NCI-H345 treated with DMSO at 0.1 percent for 48 hours (cell line): ENCODE measurements around the gene WNT5B.
A peak's percentile ranks its signal among the peaks of the same experiment; 100 is the strongest.

Source experiments
- DNase-seq: peaks from one replicate; lab custom pipeline; 2025; ENCODE audit not compliant: unreplicated experiment; lab: John Stamatoyannopoulos, UW

Gene WNT5B

DNA sequence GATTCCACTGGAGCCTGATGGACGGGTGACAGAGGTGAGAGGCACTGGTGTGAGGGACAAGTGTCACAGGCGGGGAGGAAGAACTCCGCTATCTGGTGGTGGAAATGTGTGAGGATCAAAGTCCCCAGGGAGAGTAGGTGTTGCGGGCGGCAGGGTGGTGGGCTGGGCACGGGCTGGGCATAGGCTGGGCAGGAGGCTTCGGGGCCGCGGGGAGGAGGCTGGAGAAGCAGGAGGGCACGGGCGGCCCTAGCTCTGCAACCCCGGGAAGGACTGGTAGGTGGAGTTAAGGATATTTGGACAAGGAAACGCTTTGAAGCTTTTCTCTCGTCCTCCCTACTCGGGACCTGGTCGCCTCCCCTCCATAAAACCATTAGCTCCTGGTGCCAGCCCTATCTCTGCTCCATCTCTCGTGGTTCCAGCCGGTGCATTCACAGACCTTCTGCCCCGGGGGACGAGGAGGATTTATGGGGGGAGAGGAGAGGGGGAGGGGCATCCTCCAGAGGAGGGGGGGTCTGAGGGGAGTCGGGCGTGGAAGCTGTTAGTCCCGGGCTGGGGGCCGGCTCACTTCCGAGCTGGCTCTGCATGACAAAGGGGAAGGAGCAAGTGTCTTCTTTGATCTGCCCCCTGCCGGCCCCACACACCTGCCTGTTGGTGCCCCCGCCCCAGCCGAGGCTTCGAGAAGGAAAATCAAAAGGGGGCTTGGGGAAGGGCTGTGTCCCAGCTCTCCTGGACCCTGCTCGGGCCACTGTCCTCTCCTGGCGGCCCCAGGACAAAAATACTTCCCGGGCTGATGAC lies 504 bp downstream of the WNT5B start:
- peak; percentile 19 for DNase-seq

DNA sequence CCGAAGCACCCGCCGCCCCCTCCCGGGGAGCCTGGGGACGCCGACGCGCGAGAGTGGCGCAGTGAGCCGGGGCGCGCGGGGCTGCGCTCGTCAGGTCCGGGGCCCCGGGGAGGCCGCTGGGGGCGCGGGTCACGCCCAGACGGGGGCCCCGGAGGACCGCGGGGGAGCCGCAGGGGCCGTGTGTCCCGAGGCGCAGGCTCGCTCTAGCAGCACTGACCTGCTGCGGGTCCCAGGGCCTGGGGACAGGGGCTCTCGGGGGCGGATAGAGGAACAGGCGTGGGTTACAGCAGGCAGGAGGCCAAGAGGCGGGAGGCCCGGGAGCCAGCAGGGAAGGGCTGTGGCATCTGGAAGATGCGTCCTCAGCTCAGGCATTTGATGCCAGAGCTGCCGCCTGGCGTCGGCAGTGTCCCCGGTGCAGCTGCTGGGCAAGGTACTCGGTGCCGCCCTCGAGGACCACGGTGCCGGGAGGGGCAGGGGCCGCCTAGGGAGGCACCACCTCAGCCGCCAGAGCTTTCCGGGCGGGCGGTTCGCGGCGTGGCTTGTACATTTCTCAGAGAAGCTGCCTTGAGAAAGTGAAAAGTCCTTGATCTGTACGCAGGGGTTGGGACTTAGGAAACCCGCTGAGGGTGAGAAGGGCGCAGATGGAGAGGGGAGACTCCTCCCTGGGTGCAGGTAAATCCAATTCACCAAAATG lies 1.2 kb downstream of the WNT5B start:
- DNase-seq: peak; percentile 22

DNA sequence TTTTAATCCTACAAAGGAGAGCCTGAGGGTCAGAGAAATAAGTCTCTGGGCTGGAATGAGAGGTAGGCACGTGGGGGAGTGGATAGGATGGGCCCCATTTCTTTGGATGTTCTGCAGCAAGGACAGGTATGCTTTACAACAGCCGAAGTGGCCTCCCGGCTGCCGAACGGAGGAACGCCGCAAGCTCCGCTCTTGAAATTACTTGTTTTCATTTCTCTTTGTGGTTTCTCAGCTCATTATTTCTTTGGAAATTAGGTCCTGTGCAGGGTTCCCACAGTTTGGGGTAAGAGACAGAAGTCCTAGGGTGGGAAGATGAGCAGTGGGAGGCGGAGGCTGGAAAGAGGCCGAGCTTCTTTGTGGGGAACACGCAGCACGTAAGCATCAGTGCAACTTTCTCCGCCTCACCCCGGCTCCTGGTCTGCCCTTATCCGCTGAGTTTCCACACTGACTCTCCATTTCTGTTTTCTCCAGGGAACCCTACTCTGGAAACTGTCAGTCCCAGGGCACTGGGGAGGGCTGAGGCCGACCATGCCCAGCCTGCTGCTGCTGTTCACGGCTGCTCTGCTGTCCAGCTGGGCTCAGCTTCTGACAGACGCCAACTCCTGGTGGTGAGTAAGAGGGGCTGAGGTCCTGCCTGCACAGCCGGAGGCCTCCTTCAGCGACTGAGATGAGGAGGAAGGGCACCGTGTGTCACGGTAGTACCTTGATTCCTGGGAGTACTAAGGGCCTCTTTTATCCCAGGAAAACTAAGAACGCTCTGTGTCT lies 2.0 kb downstream of the WNT5B start:
- no peak for DNase-seq

DNA sequence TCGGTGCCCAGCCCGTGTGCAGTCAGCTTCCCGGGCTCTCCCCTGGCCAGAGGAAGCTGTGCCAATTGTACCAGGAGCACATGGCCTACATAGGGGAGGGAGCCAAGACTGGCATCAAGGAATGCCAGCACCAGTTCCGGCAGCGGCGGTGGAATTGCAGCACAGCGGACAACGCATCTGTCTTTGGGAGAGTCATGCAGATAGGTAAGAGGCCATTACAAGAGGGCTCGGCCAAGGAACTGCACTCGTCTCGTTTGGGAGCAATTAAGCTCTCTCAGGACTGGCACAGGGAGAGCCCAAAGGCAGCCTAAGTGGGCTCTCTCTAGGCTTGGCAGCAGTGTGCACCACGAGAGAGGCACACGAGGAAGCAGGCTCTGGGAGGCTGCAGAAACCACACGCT lies 3.7 kb downstream of the WNT5B start:
- DNase-seq: no peak

DNA sequence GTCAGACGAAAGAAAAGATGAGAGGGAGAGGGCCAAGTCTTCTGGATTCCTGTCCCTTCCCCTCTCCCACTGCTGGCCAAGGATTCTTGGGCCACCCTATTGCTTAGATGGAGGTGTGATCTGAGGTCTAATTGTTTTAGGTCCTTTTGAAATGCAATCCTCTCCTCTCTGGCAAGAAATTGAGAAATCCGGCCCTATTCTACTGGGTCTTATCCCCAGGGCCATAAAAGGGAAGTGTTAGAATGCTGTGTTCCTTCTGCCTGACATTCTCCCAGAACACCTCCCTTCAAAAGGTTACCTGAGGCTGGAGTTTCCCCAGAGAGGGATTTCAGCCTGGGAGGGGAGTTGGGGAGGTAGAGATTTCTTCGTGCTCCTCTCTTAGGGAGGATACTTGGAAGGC lies 4.4 kb downstream of the WNT5B start:
- DNase-seq: no peak

DNA sequence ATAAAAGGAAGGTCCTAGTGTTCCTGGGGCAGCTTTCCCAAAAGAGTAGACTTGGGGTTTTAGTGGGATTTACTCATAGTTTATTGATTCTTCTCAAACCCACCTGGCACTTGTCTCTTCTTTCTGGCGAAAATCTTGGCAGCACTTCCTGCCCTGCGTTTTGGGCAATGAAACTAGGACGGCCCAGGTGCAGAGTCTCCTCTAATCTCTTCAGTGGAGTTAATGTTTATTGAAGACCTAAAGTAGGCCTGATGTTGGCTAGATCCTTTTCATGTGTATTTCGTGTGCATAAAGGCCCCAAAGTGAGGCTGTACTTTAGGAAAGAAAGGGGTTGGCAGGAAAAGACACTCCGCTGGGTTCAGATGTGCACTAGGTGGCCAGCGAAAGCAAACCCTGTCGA lies 5.1 kb downstream of the WNT5B start:
- DNase-seq: no peak

DNA sequence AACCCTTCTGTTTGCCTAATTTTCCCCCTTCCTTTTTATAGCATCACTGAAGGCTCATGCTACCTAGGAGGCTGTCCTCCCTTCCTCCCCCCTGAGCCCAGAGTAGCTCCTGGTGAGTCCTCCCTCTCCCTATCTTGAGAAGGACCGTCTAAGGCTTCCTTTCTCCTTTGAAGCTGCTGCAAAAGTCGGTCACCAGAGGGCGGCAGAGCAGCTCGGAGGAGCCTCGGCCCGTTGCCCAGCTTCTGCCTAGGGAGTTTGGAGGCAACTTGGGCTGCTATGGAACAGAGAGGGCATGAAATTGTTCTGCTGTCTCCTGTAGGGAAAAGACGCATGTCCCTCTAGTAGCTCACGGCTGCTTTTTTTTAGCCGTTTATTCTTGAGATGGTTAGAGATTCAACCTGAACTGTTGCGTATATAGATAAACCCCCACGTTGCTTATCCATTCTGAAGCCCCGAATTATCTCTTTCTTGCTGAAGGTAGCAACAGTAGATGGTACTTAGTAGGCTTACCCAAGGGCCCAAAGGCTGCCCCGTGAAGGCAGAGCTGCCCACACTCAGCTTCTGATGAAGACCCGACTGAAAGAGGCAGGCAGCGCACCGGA lies 5.7 kb downstream of the WNT5B start:
- DNase-seq: peak; percentile 26

DNA sequence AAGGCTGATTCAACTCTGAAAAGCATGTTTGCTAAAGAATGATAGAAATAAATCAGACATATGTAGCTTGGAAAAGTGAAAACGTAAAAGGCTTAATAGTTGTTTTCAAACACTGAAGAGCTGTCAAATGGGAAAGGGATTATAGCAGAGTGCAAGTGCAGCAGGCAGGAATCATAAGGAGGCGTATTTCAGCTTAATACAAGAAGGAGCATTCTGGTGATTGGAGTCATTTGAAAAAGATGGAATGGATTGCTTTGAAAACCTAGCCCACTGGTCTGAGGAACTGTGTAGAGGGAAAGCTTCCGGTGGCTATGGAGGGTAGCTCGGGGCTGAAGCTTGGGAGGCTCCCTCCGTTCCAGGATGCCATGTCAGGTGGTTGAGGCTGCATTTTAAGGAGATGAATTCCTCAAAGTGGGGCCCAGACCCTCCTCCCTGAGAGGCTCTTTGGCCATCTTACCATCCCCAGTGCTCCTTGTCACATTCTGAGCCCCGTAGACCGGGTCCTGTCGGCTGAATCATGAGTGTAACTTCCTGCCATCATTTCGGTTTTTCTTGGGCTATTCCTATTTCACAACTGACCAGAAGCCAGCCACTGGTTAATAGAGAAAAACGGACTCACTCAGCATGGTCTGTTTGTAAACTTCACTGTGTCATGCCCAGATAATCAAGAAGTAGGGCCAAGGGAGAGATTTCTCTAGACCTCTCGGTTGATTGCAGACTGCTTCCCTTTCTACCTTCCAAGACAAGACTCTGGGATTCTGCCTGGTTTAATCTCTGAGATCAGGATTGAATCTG lies 6.5 kb downstream of the WNT5B start:
- DNase-seq: no peak

DNA sequence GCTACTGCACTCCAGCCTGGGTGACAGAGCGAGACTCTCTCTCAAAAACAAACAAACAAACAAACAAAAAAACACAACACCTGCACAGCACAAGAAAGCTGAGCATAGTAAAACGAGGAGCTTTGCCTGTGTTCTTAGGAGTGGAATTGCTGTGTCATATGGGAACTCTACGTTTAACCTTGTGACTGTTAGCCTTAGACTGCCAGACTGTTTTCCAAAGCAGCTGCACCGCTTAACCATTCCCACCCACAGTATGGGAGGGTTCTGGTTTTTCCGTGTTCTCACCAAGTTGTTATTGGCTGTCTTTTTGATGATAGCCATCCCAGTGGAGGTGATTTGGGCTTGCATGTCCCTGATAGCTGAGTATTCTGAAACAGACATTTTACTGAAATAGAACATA lies 9.2 kb downstream of the WNT5B start:
- DNase-seq: no peak

DNA sequence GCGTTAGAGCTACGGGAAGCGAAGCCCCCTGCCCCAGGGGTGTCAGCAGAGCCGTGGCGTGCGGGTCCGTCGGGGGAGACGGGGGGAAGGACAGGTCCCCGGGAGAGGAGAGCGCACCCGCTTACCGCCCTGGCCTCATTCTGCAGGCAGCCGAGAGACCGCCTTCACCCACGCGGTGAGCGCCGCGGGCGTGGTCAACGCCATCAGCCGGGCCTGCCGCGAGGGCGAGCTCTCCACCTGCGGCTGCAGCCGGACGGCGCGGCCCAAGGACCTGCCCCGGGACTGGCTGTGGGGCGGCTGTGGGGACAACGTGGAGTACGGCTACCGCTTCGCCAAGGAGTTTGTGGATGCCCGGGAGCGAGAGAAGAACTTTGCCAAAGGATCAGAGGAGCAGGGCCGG lies 10.5 kb downstream of the WNT5B start:
- DNase-seq: no peak

DNA sequence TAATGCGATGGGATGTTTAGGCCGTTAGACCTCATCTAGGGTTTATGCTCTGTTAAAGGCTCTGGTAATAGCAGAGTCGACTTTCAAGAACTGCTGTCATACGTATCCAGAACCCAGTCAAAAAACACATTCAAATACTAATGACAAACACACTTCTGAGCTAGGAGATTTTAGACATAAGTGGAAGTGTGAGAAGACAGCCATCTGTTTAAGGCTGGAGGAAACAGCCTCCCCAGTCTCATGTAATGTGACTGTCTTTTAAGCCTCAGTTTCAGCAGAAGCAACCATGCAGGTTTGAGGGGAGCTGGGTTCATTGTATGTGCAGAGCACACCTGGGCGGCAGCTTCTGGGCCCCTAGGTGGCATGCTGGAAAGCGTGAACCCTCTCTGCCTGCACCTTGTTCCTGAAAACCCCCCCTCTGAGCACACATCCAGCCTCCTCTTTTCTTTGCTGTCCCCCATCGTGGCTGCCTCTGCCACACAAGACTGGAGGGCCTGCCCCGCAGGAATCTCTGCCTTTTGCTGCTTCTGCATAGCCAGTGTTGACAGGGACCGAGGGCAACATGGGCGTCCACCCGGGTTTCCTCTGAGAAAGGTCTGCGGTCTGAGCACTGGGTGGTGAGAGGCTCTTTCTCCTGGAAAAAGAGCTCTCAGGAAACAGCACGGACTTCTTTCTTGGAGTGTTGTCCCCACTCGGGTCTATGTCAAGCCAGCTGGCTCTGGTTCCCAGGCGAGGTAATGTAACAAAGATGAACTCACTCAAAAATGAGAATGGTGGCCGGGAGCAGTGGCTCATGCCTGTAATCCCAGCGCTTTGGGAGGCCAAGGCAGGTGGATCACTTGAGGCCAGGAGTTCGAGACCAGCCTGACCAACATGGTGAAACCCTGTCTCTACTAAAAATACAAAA lies 11.6 kb downstream of the WNT5B start:
- DNase-seq: no peak

DNA sequence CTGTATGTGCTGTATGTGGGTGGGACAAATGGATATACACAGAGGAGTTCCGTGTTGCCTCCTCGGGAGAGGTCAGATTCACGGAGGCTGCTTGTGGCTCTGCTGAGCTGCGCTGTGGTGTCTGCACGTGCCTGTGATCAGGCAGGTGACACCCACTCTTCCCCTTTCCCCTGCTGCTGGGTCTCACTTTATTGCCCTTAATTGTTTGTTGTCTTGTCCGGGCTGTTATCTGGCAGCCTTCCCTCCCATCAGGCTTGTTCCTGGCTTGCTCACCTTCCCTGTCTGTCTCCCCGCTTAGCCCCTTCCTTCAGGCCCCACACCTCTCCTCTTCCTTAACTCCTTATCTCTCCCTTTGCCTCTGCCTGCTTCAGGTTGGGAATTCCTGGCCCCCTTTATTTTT lies 13.5 kb downstream of the WNT5B start:
- no peak for DNase-seq

DNA sequence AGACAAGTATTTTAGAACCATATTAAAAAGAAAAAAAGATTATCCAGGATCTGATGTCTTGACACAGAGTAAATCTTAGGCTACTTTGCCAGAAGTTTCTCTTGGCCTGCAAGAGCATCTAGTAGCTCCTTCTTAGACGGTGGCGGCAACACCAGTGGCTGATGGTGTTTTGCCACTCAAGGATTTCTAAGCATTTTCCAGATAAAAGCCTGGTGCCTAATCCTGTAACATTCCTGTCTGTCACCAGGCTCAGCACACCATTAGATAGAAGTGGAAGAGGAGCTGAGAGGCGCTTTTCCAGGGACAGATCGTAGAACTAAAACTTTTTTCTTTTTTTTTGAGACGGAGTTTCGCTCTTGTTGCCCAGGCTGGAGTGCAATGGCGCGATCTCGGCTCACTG lies 14.0 kb downstream of the WNT5B start:
- no peak for DNase-seq

DNA sequence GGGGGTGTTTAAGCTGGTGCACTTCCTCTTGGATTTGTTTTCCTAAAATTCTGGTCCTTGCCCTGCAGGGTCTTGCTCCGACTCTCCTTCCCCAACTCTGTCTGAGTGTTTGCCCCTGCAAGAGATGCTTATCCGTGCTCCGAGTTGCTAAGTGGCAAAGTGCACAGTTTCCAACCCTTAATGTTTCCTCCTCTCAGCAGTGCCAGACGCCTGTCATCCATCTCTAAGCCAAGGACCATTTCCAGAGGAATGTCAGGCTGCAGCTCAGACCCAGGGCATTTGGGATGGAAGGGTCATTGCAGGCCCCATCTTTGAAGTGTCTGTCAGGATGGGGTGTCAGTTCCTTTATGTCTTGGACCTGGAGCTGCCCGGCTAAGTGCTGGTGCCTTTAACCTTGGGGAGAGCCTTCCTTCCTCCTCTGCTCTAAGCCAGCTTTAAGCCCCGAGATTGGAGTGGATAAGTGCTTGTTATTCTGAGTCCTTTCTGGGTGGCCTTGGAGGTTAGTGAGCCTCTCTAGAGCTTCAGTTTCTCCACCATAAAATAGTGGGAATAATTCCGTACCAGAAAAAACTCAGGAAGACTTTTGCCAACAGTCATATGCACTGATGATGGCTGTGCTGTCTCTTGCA lies 15.0 kb downstream of the WNT5B start:
- no peak for DNase-seq

DNA sequence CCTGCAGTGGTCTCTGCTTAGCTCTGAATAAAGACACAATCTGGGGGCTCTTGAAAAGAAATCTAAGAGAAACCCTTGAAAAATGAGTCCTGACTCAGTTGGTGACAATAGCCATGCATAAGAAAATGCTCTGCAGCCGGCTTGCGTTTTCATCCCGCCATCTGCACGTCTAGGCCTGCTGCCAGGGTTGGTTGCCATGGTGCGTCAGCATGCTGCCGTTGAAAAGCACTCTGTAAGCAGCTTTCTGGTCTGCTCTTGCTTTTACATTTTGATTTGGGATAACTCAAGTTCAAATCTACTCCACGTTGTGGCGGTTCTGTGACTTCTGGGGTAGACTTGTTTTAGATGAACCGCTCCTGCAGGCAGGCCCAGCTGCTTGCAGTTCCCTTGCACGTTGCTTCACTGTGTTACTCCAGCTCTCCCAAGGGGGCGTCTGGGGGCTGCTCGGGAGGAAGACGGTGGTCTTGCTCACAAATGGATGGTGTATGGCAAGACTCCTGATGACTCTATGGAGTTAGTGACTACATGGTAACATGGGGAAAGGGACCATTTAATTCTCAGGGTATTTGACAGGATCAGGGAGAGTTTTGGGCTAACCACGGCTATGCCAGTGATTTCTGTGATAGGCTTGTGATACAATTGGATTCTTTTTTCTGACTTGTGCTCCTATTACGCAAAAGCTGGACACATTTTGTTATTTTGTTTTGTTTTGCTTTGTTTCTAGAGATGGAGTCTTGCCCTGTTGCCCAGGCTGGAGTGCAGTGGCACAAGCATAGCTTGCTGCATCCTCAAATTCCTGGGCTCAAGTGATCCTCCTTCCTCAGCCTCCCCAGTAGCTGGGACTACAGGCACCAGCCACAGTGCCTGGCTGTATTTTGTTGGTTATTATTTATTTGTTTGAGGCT lies 15.8 kb downstream of the WNT5B start:
- peak; percentile 84 for DNase-seq

DNA sequence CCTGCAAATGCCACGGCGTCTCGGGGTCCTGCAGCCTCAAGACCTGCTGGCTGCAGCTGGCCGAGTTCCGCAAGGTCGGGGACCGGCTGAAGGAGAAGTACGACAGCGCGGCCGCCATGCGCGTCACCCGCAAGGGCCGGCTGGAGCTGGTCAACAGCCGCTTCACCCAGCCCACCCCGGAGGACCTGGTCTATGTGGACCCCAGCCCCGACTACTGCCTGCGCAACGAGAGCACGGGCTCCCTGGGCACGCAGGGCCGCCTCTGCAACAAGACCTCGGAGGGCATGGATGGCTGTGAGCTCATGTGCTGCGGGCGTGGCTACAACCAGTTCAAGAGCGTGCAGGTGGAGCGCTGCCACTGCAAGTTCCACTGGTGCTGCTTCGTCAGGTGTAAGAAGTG lies 16.8 kb downstream of the WNT5B start:
- DNase-seq: no peak

DNA sequence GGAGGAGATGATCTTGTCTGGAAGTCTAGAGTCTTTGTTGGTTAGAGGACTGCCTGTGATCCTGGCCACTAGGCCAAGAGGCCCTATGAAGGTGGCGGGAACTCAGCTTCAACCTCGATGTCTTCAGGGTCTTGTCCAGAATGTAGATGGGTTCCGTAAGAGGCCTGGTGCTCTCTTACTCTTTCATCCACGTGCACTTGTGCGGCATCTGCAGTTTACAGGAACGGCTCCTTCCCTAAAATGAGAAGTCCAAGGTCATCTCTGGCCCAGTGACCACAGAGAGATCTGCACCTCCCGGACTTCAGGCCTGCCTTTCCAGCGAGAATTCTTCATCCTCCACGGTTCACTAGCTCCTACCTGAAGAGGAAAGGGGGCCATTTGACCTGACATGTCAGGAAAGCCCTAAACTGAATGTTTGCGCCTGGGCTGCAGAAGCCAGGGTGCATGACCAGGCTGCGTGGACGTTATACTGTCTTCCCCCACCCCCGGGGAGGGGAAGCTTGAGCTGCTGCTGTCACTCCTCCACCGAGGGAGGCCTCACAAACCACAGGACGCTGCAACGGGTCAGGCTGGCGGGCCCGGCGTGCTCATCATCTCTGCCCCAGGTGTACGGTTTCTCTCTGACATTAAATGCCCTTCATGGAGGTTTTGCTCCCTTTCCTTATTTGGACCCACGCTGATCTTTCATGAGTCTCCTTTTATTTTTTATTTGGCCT lies 17.7 kb downstream of the WNT5B start:
- no peak for DNase-seq

DNA sequence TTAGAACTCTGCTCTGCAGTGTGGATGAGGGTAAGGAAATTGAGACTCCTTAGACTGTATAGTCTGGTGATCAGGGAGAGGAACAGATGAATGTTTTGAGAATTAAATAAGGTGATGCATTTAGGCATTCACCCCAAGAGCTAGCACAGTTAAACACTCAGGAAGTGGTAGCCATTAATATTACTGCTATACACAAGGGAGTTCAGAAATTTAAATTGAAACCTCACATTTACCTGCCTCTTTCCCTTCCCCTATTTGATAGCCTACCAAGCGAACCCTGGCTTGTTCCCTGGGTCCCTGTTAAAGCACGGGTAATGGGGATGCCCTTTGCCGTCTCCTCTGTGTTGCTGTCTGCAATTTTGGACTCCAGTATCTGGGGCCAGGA lies 18.2 kb downstream of the WNT5B start:
- no peak for DNase-seq
